Sigmoid colon (tissue), 4 donors: ENCODE data around the gene SPAG16.
"Not testable (repeated sequence)": the region's sequence is repeated elsewhere in the genome, so short reads cannot be mapped to it uniquely, and the experiment has no call there.

ENCODE experiments used
- EP300 ChIP-seq, 4 donors: sonication (generic); formaldehyde crosslinking; IDR thresholded peaks; one replicate each; pipeline ENCODE4 v1.6.1; 2017; ENCODE audit warnings: antibody characterized with exemption in 4 of 4
- POLR2A ChIP-seq, 2 donors: fragments of 450-650 bp; IDR thresholded peaks; one replicate each; pipeline ENCODE4 v1.6.1; 2016; ENCODE audit warnings: antibody characterized with exemption in 2 of 2, mild to moderate bottlenecking in 2 of 2, moderate library complexity in 2 of 2

- TF ChIP-seq EP300, POLR2A (IDR thresholded peaks at IDR 0.05): not testable (repeated sequence)
Observed at GRCh38 chr2:213407027-213407426, 122.8 kb downstream of the SPAG16 start.
